Endothelial cell of umbilical vein (primary cell): ENCODE data around the gene STXBP2.

Source experiments
- POLR2A ChIP-seq: IDR thresholded peaks from 2 replicates; pipeline ENCODE4 v1.6.1; 2012; ENCODE audit warnings: low read depth, mild to moderate bottlenecking, control low read depth, low read length
- TF ChIP-seq, protein P1 (sequence below), 2 donors: IDR thresholded peaks; 1 replicate in 1 of 2; 2 replicates in 1 of 2; pipeline ENCODE4 v1.5.1; 2011; ENCODE audit warnings: low read length in 2 of 2, mild to moderate bottlenecking in 2 of 2, moderate library complexity in 2 of 2, control low read depth in 1 of 2, inconsistent platforms in 1 of 2, low read depth in 1 of 2; ENCODE audit not compliant: insufficient read depth in 1 of 2; ENCODE audit errors: extremely low read depth in 1 of 2

DNA sequence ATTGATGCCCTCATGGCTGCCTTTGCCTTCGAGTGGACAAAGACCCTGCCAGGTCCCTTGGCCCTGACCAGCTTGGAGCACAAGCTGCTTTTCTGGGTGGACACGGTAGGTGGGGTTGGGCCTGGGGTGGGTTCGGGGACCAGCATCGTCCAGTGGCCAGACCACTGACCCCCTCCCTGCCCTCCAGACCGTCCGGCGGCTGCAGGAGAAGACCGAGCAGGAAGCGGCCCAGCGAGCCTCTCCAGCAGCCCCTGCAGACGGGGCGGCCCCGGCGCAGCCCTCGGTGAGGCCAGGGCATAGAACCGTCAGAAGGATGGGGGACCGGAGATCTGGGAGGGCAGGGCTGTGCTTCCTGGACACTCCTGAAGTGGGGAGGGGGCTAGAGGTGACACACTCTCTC, 30.6 kb upstream of the STXBP2 start:
- TF ChIP-seq POLR2A = no peak
- TF ChIP-seq, protein P1, sequence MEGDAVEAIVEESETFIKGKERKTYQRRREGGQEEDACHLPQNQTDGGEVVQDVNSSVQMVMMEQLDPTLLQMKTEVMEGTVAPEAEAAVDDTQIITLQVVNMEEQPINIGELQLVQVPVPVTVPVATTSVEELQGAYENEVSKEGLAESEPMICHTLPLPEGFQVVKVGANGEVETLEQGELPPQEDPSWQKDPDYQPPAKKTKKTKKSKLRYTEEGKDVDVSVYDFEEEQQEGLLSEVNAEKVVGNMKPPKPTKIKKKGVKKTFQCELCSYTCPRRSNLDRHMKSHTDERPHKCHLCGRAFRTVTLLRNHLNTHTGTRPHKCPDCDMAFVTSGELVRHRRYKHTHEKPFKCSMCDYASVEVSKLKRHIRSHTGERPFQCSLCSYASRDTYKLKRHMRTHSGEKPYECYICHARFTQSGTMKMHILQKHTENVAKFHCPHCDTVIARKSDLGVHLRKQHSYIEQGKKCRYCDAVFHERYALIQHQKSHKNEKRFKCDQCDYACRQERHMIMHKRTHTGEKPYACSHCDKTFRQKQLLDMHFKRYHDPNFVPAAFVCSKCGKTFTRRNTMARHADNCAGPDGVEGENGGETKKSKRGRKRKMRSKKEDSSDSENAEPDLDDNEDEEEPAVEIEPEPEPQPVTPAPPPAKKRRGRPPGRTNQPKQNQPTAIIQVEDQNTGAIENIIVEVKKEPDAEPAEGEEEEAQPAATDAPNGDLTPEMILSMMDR (IDR thresholded peaks at IDR 0.05; ENCODE audit: extremely low read depth in 1 of 2, insufficient read depth in 1 of 2, low read depth in 1 of 2, low read length in 2 of 2) = no peak
